Stomach (tissue), 4 donors: ENCODE data around the gene PTPRU.

ENCODE experiments used
- POLR2A ChIP-seq, 4 donors: fragments of 450-650 bp; IDR thresholded peaks; one replicate each; pipeline ENCODE4 v1.6.1; 2016; ENCODE audit warnings: antibody characterized with exemption in 4 of 4, control low read depth in 2 of 4, mild to moderate bottlenecking in 1 of 4, moderate library complexity in 1 of 4
- POLR2AphosphoS5 ChIP-seq, 3 donors: sonication (generic); formaldehyde crosslinking; IDR thresholded peaks; one replicate each; pipeline ENCODE4 v1.6.1; 2016; ENCODE audit warnings: antibody characterized with exemption in 3 of 3
- TF ChIP-seq, protein P1 (sequence below), 7 experiments: fragments of 450-650 bp in 4 of 7; fragments of 200-600 bp in 3 of 7; sonication (generic) in 3 of 7; IDR thresholded peaks; one replicate each; pipeline ENCODE4 v1.5.1; 2016 to 2019; ENCODE audit warnings: antibody characterized with exemption in 7 of 7, control low read depth in 2 of 7, mild to moderate bottlenecking in 1 of 7

DNA sequence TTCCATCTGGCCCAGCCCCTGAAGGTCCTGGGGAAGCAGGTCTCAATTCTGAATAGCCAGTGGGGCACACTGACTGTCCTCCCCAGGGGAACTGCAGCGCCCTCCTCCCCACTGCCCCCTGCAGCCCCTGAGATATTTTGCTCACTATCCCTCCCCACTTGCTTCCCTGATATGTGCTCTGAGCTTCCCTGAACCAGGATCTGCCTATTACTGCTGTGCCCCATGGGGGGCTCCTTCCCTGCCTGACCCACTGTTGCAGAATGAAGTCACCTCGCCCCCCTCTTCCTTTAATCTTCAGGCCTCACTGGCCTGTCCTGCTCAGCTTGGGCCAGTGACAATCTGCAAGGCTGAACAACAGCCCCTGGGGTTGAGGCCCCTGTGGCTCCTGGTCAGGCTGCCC is 89.8 kb downstream of the PTPRU start:
- no peak for TF ChIP-seq POLR2AphosphoS5 (IDR thresholded peaks at IDR 0.05)
- TF ChIP-seq, protein P1, sequence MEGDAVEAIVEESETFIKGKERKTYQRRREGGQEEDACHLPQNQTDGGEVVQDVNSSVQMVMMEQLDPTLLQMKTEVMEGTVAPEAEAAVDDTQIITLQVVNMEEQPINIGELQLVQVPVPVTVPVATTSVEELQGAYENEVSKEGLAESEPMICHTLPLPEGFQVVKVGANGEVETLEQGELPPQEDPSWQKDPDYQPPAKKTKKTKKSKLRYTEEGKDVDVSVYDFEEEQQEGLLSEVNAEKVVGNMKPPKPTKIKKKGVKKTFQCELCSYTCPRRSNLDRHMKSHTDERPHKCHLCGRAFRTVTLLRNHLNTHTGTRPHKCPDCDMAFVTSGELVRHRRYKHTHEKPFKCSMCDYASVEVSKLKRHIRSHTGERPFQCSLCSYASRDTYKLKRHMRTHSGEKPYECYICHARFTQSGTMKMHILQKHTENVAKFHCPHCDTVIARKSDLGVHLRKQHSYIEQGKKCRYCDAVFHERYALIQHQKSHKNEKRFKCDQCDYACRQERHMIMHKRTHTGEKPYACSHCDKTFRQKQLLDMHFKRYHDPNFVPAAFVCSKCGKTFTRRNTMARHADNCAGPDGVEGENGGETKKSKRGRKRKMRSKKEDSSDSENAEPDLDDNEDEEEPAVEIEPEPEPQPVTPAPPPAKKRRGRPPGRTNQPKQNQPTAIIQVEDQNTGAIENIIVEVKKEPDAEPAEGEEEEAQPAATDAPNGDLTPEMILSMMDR (IDR thresholded peaks at IDR 0.05), result no peak
- no peak for TF ChIP-seq POLR2A (IDR thresholded peaks at IDR 0.05)
